ENCODE measurements around the gene ZNF544.

ZNF544 gene

GRCh38 chr19:58228585-58229254 lies at the start of gene ZNF544:
Gene ZNF544, plus strand, starts transcription at chr19:58228914. Its CDS starts 15,110 bp downstream, at chr19:58244024.
- no peak for DNase-seq
- in situ Hi-C loops (cut with HindIII; ENCODE audit: low pct_ligation_motif_present, low pct_unique_long_range_greater_than_20kb, low sequenced_read_pairs) = no loop called here

GRCh38 chr19:58181902-58182576 lies 46.7 kb upstream of the ZNF544 start:
- DNase-seq = peak; percentile 57
- in situ Hi-C loops (cut with HindIII; ENCODE audit: low pct_ligation_motif_present, low pct_unique_long_range_greater_than_20kb, low sequenced_read_pairs) = no loop called here

GRCh38 chr19:58182577-58182988 lies 46.1 kb upstream of the ZNF544 start:
- no peak for DNase-seq
- in situ Hi-C loops (cut with HindIII; ENCODE audit: low pct_ligation_motif_present, low pct_unique_long_range_greater_than_20kb, low sequenced_read_pairs) = no loop called here

GRCh38 chr19:58182989-58183816 lies 45.5 kb upstream of the ZNF544 start, which contains the start of gene ZNF274:
Gene ZNF274, plus strand, starts transcription at chr19:58183061. Its CDS starts 905 bp downstream, at chr19:58183966.
- in situ Hi-C loops (cut with HindIII; ENCODE audit: low pct_ligation_motif_present, low pct_unique_long_range_greater_than_20kb, low sequenced_read_pairs) = no loop called here
- DNase-seq = peak; percentile 90

- no peak for DNase-seq
- in situ Hi-C loops (cut with HindIII; ENCODE audit: low pct_ligation_motif_present, low pct_unique_long_range_greater_than_20kb, low sequenced_read_pairs) = no loop called here
These were observed 44.9 kb upstream of the ZNF544 start for GRCh38 chr19:58183817-58184215.

GRCh38 chr19:58196901-58197616 lies 31.7 kb upstream of the ZNF544 start:
- in situ Hi-C loops (cut with HindIII; ENCODE audit: low pct_ligation_motif_present, low pct_unique_long_range_greater_than_20kb, low sequenced_read_pairs) = no loop called here

GRCh38 chr19:58203814-58204475 lies 24.8 kb upstream of the ZNF544 start:
- in situ Hi-C loops (cut with HindIII; ENCODE audit: low pct_ligation_motif_present, low pct_unique_long_range_greater_than_20kb, low sequenced_read_pairs) = no loop called here
- DNase-seq = no peak

More at GRCh38 chr19:58196901-58197616, 31.7 kb upstream of the ZNF544 start:
- DNase-seq = peak; percentile 18

- in situ Hi-C loops (cut with HindIII; ENCODE audit: low pct_ligation_motif_present, low pct_unique_long_range_greater_than_20kb, low sequenced_read_pairs) = no loop called here
- DNase-seq = no peak
These were observed 24.1 kb upstream of the ZNF544 start for GRCh38 chr19:58204566-58204965.

GRCh38 chr19:58209577-58209976 lies 19.1 kb upstream of the ZNF544 start:
- in situ Hi-C loops (cut with HindIII; ENCODE audit: low pct_ligation_motif_present, low pct_unique_long_range_greater_than_20kb, low sequenced_read_pairs) = no loop called here
- no peak for DNase-seq

- no peak for DNase-seq
- in situ Hi-C loops (cut with HindIII; ENCODE audit: low pct_ligation_motif_present, low pct_unique_long_range_greater_than_20kb, low sequenced_read_pairs) = no loop called here
These were observed 16.2 kb upstream of the ZNF544 start for GRCh38 chr19:58212336-58213074.

- no peak for DNase-seq
- in situ Hi-C loops (cut with HindIII; ENCODE audit: low pct_ligation_motif_present, low pct_unique_long_range_greater_than_20kb, low sequenced_read_pairs) = no loop called here
These were observed 15.7 kb upstream of the ZNF544 start for GRCh38 chr19:58213075-58213369.

GRCh38 chr19:58217069-58217481 lies 11.6 kb upstream of the ZNF544 start:
- in situ Hi-C loops (cut with HindIII; ENCODE audit: low pct_ligation_motif_present, low pct_unique_long_range_greater_than_20kb, low sequenced_read_pairs) = no loop called here
- DNase-seq = no peak

- in situ Hi-C loops (cut with HindIII; ENCODE audit: low pct_ligation_motif_present, low pct_unique_long_range_greater_than_20kb, low sequenced_read_pairs) = no loop called here
- no peak for DNase-seq
These were observed 10.9 kb upstream of the ZNF544 start for GRCh38 chr19:58217607-58218391.

- peak; percentile 22 for DNase-seq
- in situ Hi-C loops (cut with HindIII; ENCODE audit: low pct_ligation_motif_present, low pct_unique_long_range_greater_than_20kb, low sequenced_read_pairs) = no loop called here
These were observed 9.8 kb upstream of the ZNF544 start for GRCh38 chr19:58218899-58219298.

GRCh38 chr19:58227964-58228584 lies 640 bp upstream of the ZNF544 start:
- in situ Hi-C loops (cut with HindIII; ENCODE audit: low pct_ligation_motif_present, low pct_unique_long_range_greater_than_20kb, low sequenced_read_pairs) = no loop called here

GRCh38 chr19:58229255-58229639 lies 533 bp downstream of the ZNF544 start:
- DNase-seq = no peak
- in situ Hi-C loops (cut with HindIII; ENCODE audit: low pct_ligation_motif_present, low pct_unique_long_range_greater_than_20kb, low sequenced_read_pairs) = no loop called here

More at GRCh38 chr19:58227964-58228584, 640 bp upstream of the ZNF544 start:
- DNase-seq = no peak

- DNase-seq = no peak
- in situ Hi-C loops (cut with HindIII; ENCODE audit: low pct_ligation_motif_present, low pct_unique_long_range_greater_than_20kb, low sequenced_read_pairs) = no loop called here
These were observed 8.6 kb downstream of the ZNF544 start for GRCh38 chr19:58237324-58237723.
